ENCODE results near the gene MRPL53.

Gene MRPL53

GRCh38 chr2:74441690-74442482 is 30.6 kb downstream of the MRPL53 start, which contains the start of gene RTKN:
RTKN (minus strand) TSS chr2:74441937; CDS start chr2:74441816, 121 bp downstream.
- DNase-seq (ENCODE audit: low read depth): peak; percentile 25
- peak within 1 kb of the TSS; percentile 67 for H3K4me3 ChIP-seq (ENCODE audit: low read depth, low read length)
- no peak for TF ChIP-seq CTCF (IDR thresholded peaks at IDR 0.05; ENCODE audit: control insufficient read depth, extremely low read depth, insufficient read depth)

GRCh38 chr2:74441170-74441689 is 31.2 kb downstream of the MRPL53 start:
- DNase-seq (ENCODE audit: low read depth): no peak
- no peak for TF ChIP-seq CTCF (IDR thresholded peaks at IDR 0.05; ENCODE audit: control insufficient read depth, extremely low read depth, insufficient read depth)
- H3K4me3 ChIP-seq (ENCODE audit: low read depth, low read length): peak overlapping the region; percentile 67

DNA sequence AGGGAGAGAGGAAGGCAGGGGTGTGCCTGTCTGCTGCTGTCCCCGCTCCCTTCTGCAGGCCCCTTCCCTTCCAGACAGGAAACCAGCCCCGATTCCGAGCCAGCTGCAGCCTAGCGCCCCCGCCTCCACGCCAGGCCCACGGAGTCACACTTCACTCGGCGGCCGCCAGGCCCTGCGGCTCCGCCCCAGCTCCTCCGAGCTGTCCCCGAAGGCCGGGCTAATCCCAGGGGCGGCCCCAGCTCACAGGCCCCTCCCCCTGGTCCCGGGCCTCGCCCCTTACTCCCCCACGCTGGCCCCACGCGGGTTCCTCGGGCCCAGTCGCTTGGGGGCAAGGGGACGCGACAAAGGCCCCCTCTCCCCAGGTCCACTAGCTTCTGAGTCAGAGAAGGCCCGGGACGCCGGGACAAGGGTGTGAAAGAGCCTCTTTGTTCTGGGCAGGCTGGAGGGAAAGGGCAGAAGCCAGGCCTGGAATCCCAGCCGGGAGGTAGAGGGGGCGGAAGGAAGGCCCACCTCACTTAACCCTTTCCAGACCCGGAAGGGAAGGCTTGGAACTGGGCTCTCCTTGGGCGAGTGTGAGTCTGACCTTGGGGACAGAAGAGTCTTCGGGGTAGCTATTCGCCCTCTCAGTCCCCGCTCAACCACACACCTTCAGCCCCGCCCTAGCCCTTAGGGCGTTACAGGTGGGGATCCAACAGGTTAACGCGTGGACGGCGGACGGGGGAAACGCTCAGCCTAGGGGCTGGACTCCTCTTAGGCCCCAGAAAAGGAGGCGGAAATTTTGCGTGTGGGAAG is 31.9 kb downstream of the MRPL53 start:
- no peak for TF ChIP-seq CTCF (IDR thresholded peaks at IDR 0.05; ENCODE audit: control insufficient read depth, extremely low read depth, insufficient read depth)
- no peak for DNase-seq (ENCODE audit: low read depth)
- peak overlapping the region; percentile 67 for H3K4me3 ChIP-seq (ENCODE audit: low read depth, low read length)

DNA sequence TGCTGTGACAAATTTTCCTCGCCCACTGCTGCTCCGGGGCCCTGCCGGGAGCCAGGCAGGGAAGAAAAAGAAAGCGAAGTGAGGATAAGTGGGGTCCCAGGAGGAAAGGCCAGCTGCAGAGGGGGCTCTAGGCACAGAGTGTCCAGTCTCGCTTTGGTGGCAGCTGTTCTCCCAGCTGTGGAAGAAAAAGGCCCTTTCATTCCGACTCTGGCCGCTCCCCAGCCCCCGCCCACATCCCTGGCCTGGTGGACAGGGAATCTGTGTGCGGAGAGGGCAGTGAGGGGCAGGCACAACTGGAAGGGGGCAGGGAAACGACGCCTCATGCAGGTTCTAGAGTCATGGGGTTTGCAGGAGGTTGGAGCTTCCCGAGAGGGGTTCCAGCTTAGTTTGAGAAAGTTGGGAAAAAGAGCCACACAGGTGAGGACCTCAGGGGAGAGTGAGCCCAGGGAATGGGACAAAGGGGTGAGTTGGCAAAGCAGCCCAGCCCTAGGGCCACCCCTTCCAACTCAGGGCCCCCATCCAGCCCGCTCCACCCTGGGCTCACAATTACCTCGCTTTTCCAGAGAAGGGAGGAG is 32.6 kb downstream of the MRPL53 start:
- H3K4me3 ChIP-seq (ENCODE audit: low read depth, low read length): peak overlapping the region; percentile 67
- TF ChIP-seq CTCF (IDR thresholded peaks at IDR 0.05; ENCODE audit: control insufficient read depth, extremely low read depth, insufficient read depth): no peak
- no peak for DNase-seq (ENCODE audit: low read depth)

- no peak for TF ChIP-seq CTCF (IDR thresholded peaks at IDR 0.05; ENCODE audit: control insufficient read depth, extremely low read depth, insufficient read depth)
- H3K4me3 ChIP-seq (ENCODE audit: low read depth, low read length): peak overlapping the region; percentile 67; the same call in 1 of the 2 replicates
- DNase-seq (ENCODE audit: low read depth): no peak
These were observed 33.1 kb downstream of the MRPL53 start for GRCh38 chr2:74439373-74439772.

DNA sequence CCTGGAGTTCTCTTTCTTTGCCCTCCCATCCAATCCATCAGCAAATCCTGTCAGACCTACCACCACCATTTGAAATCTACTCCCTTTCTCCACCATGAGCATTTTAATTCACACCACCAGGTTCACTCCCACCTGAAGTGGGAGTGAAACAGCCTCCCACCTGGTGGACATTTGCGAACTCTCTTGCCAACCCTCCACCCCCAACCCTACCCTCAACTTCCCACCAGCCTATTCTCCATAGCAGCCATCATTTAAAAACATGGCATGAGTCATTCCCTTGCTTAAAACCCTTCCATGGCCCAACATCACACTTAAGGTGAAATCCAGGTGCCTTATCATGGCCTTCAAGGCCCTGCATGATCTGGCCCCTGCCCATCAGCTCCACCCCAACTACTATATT is 34.2 kb downstream of the MRPL53 start:
- H3K4me3 ChIP-seq (ENCODE audit: low read depth, low read length): no peak overlapping the region
- no peak for DNase-seq (ENCODE audit: low read depth)
- TF ChIP-seq CTCF (IDR thresholded peaks at IDR 0.05; ENCODE audit: control insufficient read depth, extremely low read depth, insufficient read depth): no peak
